WTC11 (cell line): Measurements from ENCODE around the gene LAMA2. TPM values are rescaled to one million over a fixed set of nuclear protein-coding genes. Genes with fewer than 3 reads are reported as not detected.

Experiments
- ATAC-seq: fragments of 200-7000 bp; cut with Tn5 transposase; 2 replicates; pipeline ENCODE4 v1.10.0; 2021; ENCODE audit warnings: mild to moderate bottlenecking, moderate library complexity
- CTCF ChIA-PET: fragments of 300-600 bp; sonication (Branson Sonifier 250); formaldehyde crosslinking; loops from one replicate; lab custom pipeline; 2021; ENCODE audit warnings: antibody characterized with exemption; lab: Charles Lee
- POLR2A ChIA-PET: fragments of 350-600 bp; sonication (Branson Sonifier 250); formaldehyde crosslinking; loops from one replicate; lab custom pipeline; 2021; ENCODE audit warnings: antibody characterized with exemption; lab: Charles Lee
- DNase-seq: peaks from one replicate; pipeline ENCODE4 v3.0.0; 2021; ENCODE audit warnings: low spot score
- H3K27ac Mint-ChIP-seq: 2 replicates; pipeline ENCODE4 v1.8.0; 2021; ENCODE audit warnings: mixed read lengths
- H3K27me3 Mint-ChIP-seq: 2 replicates; pipeline ENCODE4 v1.8.0; 2021; ENCODE audit warnings: low read depth, mild to moderate bottlenecking, moderate library complexity, mixed read lengths
- H3K36me3 Mint-ChIP-seq: 2 replicates; pipeline ENCODE4 v1.8.0; 2021; ENCODE audit warnings: mixed read lengths
- H3K4me1 Mint-ChIP-seq: 2 replicates; pipeline ENCODE4 v1.8.0; 2022; ENCODE audit warnings: mixed read lengths
- H3K4me3 Mint-ChIP-seq: 2 replicates; pipeline ENCODE4 v1.8.0; 2021; ENCODE audit warnings: mild to moderate bottlenecking, moderate library complexity, mixed read lengths
- H3K9me3 Mint-ChIP-seq: 2 replicates; pipeline ENCODE4 v1.8.0; 2021; ENCODE audit warnings: mixed read lengths
- ATF1 ChIP-seq: sonication (generic); formaldehyde crosslinking; IDR thresholded peaks from 2 replicates; pipeline ENCODE4 v1.8.1; 2023; ENCODE audit warnings: mild to moderate bottlenecking, moderate library complexity, missing genetic modification reagents
- ELF4 ChIP-seq: sonication (generic); formaldehyde crosslinking; IDR thresholded peaks from 2 replicates; pipeline ENCODE4 v1.8.1; 2022; ENCODE audit warnings: low read depth, mild to moderate bottlenecking, moderate library complexity, missing genetic modification reagents
- IRF2 ChIP-seq: sonication (generic); formaldehyde crosslinking; IDR thresholded peaks from 2 replicates; pipeline ENCODE4 v1.8.0; 2022; ENCODE audit warnings: low read depth, missing genetic modification reagents, borderline replicate concordance
- ZBTB21 ChIP-seq: sonication (generic); formaldehyde crosslinking; IDR thresholded peaks from 2 replicates; pipeline ENCODE4 v1.8.1; 2023; ENCODE audit warnings: mild to moderate bottlenecking, missing genetic modification reagents, borderline replicate concordance
- total RNA-seq: library from RNA; stranded (reverse); gene quantifications from 3 replicates; pipeline ENCODE4 v1.2.3, GENCODE V29; 2021
- TF ChIP-seq, protein P1 (sequence below): sonication (generic); formaldehyde crosslinking; IDR thresholded peaks from 2 replicates; pipeline ENCODE4 v1.8.1; 2023; ENCODE audit warnings: mild to moderate bottlenecking, moderate library complexity, missing genetic modification reagents
- TF ChIP-seq, protein P2 (sequence below): sonication (generic); formaldehyde crosslinking; IDR thresholded peaks from 2 replicates; pipeline ENCODE4 v1.8.1; 2022; ENCODE audit warnings: low read depth, missing genetic modification reagents, borderline replicate concordance
- TF ChIP-seq, protein P3 (sequence below): sonication (generic); formaldehyde crosslinking; IDR thresholded peaks from 2 replicates; pipeline ENCODE4 v1.8.0; 2023; ENCODE audit warnings: missing genetic modification reagents
- TF ChIP-seq, protein P4 (sequence below): sonication (generic); formaldehyde crosslinking; IDR thresholded peaks from 2 replicates; pipeline ENCODE4 v1.8.1; 2022; ENCODE audit warnings: mild to moderate bottlenecking, moderate library complexity, missing genetic modification reagents
- TF ChIP-seq, protein P5 (sequence below): sonication (generic); formaldehyde crosslinking; IDR thresholded peaks from 2 replicates; pipeline ENCODE4 v1.8.0; 2022; ENCODE audit warnings: missing genetic modification reagents
- TF ChIP-seq, protein P6 (sequence below): sonication (generic); formaldehyde crosslinking; IDR thresholded peaks from 2 replicates; pipeline ENCODE4 v1.8.1; 2022; ENCODE audit warnings: mild to moderate bottlenecking, missing genetic modification reagents, moderate library complexity, borderline replicate concordance
- TF ChIP-seq, protein P7 (sequence below): fragments of 250-450 bp; sonication (Bioruptor Pico); IDR thresholded peaks from 2 replicates; pipeline ENCODE4 v1.9.0; 2021; ENCODE audit warnings: moderate library complexity, mild to moderate bottlenecking, inconsistent platforms, borderline replicate concordance
- TF ChIP-seq, protein P8 (sequence below): fragments of 250-450 bp; sonication (Bioruptor Pico); IDR thresholded peaks from 2 replicates; pipeline ENCODE4 v2.1.2; 2022; ENCODE audit warnings: mild to moderate bottlenecking, moderate library complexity
- TF ChIP-seq, protein P9 (sequence below): sonication (generic); formaldehyde crosslinking; IDR thresholded peaks from 2 replicates; pipeline ENCODE4 v1.8.0; 2022; ENCODE audit warnings: mild to moderate bottlenecking, missing genetic modification reagents
- TF ChIP-seq, protein P10 (sequence below): sonication (generic); formaldehyde crosslinking; conservative IDR thresholded peaks from 2 replicates; pipeline ENCODE4 v1.8.1; 2023; ENCODE audit warnings: mild to moderate bottlenecking, low read depth, missing genetic modification reagents, moderate library complexity

The LAMA2 gene
- total RNA-seq, 1 experiment from 2014 or later, result 6.6 TPM

DNA sequence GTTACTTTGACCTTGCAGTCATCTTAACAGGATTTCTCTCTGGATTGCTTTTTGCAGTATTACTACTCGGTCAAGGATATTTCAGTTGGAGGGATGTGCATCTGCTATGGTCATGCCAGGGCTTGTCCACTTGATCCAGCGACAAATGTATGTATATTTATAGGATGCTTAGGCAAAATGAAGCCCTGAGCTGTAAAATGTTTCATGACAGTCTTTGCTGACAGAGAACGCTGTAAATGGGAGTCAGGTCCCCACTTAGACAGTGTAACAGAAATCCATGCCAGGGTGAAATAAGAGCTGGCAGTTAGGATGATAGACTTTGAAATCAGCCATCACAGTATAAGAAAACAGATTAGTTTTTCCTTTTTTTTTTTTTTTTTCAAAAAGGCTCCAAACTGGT lies 264.0 kb downstream of the LAMA2 start (continued):
- TF ChIP-seq, protein P1, sequence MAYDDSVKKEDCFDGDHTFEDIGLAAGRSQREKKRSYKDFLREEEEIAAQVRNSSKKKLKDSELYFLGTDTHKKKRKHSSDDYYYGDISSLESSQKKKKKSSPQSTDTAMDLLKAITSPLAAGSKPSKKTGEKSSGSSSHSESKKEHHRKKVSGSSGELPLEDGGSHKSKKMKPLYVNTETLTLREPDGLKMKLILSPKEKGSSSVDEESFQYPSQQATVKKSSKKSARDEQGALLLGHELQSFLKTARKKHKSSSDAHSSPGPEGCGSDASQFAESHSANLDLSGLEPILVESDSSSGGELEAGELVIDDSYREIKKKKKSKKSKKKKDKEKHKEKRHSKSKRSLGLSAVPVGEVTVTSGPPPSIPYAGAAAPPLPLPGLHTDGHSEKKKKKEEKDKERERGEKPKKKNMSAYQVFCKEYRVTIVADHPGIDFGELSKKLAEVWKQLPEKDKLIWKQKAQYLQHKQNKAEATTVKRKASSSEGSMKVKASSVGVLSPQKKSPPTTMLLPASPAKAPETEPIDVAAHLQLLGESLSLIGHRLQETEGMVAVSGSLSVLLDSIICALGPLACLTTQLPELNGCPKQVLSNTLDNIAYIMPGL (CRISPR knock-in tag), result no peak
- TF ChIP-seq, protein P2, sequence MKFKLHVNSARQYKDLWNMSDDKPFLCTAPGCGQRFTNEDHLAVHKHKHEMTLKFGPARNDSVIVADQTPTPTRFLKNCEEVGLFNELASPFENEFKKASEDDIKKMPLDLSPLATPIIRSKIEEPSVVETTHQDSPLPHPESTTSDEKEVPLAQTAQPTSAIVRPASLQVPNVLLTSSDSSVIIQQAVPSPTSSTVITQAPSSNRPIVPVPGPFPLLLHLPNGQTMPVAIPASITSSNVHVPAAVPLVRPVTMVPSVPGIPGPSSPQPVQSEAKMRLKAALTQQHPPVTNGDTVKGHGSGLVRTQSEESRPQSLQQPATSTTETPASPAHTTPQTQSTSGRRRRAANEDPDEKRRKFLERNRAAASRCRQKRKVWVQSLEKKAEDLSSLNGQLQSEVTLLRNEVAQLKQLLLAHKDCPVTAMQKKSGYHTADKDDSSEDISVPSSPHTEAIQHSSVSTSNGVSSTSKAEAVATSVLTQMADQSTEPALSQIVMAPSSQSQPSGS, result no peak
- TF ChIP-seq, protein P3, sequence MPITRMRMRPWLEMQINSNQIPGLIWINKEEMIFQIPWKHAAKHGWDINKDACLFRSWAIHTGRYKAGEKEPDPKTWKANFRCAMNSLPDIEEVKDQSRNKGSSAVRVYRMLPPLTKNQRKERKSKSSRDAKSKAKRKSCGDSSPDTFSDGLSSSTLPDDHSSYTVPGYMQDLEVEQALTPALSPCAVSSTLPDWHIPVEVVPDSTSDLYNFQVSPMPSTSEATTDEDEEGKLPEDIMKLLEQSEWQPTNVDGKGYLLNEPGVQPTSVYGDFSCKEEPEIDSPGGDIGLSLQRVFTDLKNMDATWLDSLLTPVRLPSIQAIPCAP (CRISPR knock-in tag), result no peak
- no peak for TF ChIP-seq ELF4 (CRISPR knock-in tag)

DNA sequence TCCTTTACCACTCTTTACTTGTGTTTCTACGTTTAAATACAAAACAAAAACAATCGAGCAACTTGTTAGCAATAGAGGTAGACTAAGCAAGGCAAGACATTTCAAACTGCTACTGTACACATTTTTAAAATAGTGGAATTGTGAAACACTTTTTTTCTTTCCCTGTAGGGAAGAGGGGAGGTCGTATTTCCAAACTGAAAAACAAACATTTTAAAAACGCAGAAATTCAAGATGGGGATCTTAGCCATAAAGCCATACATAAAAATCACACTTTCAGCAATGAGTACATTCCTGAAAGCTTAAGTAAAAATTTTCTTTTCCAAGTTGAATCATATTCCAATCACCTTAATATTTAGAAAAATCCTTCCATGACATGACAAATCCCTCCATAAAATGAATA lies 267.6 kb downstream of the LAMA2 start:
- no peaks in the 10 kb centered on the region for H3K4me1 Mint-ChIP-seq
- H3K27ac Mint-ChIP-seq, result no peak overlapping the region
- ChIA-PET CTCF (no interaction called here), POLR2A (no interaction called here)
- H3K9me3 Mint-ChIP-seq, result peaks cover 5% of the 10 kb centered on the region; the same call in 1 of the 2 replicates
- H3K27me3 Mint-ChIP-seq, result no peaks in the 10 kb centered on the region
- ATAC-seq (no peak), DNase-seq (no peak)
- TF ChIP-seq, protein P2, result no peak
- no peak for TF ChIP-seq ATF1 (CRISPR knock-in tag)
- TF ChIP-seq, protein P4, sequence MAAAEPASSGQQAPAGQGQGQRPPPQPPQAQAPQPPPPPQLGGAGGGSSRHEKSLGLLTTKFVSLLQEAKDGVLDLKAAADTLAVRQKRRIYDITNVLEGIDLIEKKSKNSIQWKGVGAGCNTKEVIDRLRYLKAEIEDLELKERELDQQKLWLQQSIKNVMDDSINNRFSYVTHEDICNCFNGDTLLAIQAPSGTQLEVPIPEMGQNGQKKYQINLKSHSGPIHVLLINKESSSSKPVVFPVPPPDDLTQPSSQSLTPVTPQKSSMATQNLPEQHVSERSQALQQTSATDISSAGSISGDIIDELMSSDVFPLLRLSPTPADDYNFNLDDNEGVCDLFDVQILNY, result no peak
- no peak for TF ChIP-seq ELF4 (CRISPR knock-in tag)
- no peaks in the 10 kb centered on the region for H3K36me3 Mint-ChIP-seq
- H3K4me3 Mint-ChIP-seq, result no peak overlapping the region

DNA sequence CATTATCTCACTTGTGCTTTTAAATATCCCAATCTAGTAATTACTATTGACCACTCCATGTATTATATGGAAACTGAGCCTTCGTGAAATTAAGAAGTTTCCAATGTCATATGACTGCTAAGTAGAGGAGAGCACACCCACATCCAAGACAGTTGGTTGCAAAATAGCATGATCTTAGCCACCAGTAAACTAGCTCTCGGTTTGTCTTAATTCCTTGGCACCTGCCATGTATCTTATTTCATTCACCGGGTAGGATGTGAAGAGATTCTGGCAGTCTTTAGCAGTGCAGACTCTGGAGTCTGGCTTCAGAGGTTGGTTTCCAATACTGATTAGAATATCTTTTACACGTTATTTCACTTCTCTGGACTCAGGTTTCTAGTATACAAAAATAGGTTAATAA lies 270.3 kb downstream of the LAMA2 start:
- Mint-ChIP-seq H3K4me1 (no peaks in the 10 kb centered on the region), H3K27ac (no peak overlapping the region), H3K9me3 (no peaks in the 10 kb centered on the region), H3K27me3 (no peaks in the 10 kb centered on the region), H3K4me3 (no peak overlapping the region), H3K36me3 (no peaks in the 10 kb centered on the region)
- ATAC-seq (no peak), DNase-seq (no peak)
- CTCF ChIA-PET, result no interaction called here
- POLR2A ChIA-PET, result no interaction called here
- TF ChIP-seq, protein P5, sequence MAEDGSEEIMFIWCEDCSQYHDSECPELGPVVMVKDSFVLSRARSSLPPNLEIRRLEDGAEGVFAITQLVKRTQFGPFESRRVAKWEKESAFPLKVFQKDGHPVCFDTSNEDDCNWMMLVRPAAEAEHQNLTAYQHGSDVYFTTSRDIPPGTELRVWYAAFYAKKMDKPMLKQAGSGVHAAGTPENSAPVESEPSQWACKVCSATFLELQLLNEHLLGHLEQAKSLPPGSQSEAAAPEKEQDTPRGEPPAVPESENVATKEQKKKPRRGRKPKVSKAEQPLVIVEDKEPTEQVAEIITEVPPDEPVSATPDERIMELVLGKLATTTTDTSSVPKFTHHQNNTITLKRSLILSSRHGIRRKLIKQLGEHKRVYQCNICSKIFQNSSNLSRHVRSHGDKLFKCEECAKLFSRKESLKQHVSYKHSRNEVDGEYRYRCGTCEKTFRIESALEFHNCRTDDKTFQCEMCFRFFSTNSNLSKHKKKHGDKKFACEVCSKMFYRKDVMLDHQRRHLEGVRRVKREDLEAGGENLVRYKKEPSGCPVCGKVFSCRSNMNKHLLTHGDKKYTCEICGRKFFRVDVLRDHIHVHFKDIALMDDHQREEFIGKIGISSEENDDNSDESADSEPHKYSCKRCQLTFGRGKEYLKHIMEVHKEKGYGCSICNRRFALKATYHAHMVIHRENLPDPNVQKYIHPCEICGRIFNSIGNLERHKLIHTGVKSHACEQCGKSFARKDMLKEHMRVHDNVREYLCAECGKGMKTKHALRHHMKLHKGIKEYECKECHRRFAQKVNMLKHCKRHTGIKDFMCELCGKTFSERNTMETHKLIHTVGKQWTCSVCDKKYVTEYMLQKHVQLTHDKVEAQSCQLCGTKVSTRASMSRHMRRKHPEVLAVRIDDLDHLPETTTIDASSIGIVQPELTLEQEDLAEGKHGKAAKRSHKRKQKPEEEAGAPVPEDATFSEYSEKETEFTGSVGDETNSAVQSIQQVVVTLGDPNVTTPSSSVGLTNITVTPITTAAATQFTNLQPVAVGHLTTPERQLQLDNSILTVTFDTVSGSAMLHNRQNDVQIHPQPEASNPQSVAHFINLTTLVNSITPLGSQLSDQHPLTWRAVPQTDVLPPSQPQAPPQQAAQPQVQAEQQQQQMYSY (CRISPR knock-in tag), result no peak
- TF ChIP-seq, protein P6, sequence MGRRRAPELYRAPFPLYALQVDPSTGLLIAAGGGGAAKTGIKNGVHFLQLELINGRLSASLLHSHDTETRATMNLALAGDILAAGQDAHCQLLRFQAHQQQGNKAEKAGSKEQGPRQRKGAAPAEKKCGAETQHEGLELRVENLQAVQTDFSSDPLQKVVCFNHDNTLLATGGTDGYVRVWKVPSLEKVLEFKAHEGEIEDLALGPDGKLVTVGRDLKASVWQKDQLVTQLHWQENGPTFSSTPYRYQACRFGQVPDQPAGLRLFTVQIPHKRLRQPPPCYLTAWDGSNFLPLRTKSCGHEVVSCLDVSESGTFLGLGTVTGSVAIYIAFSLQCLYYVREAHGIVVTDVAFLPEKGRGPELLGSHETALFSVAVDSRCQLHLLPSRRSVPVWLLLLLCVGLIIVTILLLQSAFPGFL (CRISPR knock-in tag), result no peak
- TF ChIP-seq, protein P7, sequence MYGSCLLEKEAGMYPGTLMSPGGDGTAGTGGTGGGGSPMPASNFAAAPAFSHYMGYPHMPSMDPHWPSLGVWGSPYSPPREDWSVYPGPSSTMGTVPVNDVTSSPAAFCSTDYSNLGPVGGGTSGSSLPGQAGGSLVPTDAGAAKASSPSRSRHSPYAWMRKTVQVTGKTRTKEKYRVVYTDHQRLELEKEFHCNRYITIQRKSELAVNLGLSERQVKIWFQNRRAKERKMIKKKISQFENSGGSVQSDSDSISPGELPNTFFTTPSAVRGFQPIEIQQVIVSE (CRISPR knock-in tag), result no peak
- TF ChIP-seq ZBTB21 (CRISPR knock-in tag), result no peak
- TF ChIP-seq, protein P8, sequence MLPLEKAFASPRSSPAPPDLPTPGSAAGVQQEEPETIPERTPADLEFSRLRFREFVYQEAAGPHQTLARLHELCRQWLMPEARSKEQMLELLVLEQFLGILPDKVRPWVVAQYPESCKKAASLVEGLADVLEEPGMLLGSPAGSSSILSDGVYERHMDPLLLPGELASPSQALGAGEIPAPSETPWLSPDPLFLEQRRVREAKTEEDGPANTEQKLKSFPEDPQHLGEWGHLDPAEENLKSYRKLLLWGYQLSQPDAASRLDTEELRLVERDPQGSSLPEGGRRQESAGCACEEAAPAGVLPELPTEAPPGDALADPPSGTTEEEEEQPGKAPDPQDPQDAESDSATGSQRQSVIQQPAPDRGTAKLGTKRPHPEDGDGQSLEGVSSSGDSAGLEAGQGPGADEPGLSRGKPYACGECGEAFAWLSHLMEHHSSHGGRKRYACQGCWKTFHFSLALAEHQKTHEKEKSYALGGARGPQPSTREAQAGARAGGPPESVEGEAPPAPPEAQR (CRISPR knock-in tag), result no peak
- TF ChIP-seq, protein P9, sequence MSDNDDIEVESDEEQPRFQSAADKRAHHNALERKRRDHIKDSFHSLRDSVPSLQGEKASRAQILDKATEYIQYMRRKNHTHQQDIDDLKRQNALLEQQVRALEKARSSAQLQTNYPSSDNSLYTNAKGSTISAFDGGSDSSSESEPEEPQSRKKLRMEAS (CRISPR knock-in tag), result no peak
- TF ChIP-seq IRF2 (CRISPR knock-in tag), result no peak
- TF ChIP-seq, protein P10, sequence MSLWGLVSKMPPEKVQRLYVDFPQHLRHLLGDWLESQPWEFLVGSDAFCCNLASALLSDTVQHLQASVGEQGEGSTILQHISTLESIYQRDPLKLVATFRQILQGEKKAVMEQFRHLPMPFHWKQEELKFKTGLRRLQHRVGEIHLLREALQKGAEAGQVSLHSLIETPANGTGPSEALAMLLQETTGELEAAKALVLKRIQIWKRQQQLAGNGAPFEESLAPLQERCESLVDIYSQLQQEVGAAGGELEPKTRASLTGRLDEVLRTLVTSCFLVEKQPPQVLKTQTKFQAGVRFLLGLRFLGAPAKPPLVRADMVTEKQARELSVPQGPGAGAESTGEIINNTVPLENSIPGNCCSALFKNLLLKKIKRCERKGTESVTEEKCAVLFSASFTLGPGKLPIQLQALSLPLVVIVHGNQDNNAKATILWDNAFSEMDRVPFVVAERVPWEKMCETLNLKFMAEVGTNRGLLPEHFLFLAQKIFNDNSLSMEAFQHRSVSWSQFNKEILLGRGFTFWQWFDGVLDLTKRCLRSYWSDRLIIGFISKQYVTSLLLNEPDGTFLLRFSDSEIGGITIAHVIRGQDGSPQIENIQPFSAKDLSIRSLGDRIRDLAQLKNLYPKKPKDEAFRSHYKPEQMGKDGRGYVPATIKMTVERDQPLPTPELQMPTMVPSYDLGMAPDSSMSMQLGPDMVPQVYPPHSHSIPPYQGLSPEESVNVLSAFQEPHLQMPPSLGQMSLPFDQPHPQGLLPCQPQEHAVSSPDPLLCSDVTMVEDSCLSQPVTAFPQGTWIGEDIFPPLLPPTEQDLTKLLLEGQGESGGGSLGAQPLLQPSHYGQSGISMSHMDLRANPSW (CRISPR knock-in tag), result no peak
